ENCODE results near the gene MECR.

The MECR gene

GRCh38 chr1:29256979-29257804 is 26.5 kb upstream of the MECR start:
- no peak for DNase-seq (ENCODE audit: low read depth, low spot score)
- H3K4me3 ChIP-seq (ENCODE audit: low read depth, low read length): peak overlapping the region; percentile 8
- TF ChIP-seq CTCF (IDR thresholded peaks at IDR 0.05; ENCODE audit: insufficient read depth, low read length, missing control alignments): no peak
- ChIA-PET CTCF (interaction anchor here (0.8 to 4.0 kb wide), 4 partner anchors 9 to 1450 kb away, joined by 3 to 17 read pairs (median 4); no protein-coding TSS in a partner anchor), POLR2A (interaction anchor here (0.9 kb wide), 1 partner anchor 33 kb away, joined by 3 read pairs; no protein-coding TSS in a partner anchor)

- no peak for DNase-seq (ENCODE audit: low read depth, low spot score)
- CTCF ChIA-PET: interaction anchor here (0.8 to 4.0 kb wide), 4 partner anchors 8 to 1451 kb away, joined by 3 to 17 read pairs (median 5); no protein-coding TSS in a partner anchor
- H3K4me3 ChIP-seq (ENCODE audit: low read depth, low read length): no peak overlapping the region
- TF ChIP-seq CTCF (IDR thresholded peaks at IDR 0.05; ENCODE audit: insufficient read depth, low read length, missing control alignments): no peak
- POLR2A ChIA-PET: no interaction called here
Observed at GRCh38 chr1:29256394-29256793, 25.7 kb upstream of the MECR start.

GRCh38 chr1:29255134-29255666 is 24.5 kb upstream of the MECR start:
- no peak overlapping the region for H3K4me3 ChIP-seq (ENCODE audit: low read depth, low read length)
- CTCF ChIA-PET: interaction anchor here (1.3 kb wide), 1 partner anchor 10 kb away, joined by 6 read pairs; no protein-coding TSS in a partner anchor
- POLR2A ChIA-PET: no interaction called here
- DNase-seq (ENCODE audit: low read depth, low spot score): no peak
- no peak for TF ChIP-seq CTCF (IDR thresholded peaks at IDR 0.05; ENCODE audit: insufficient read depth, low read length, missing control alignments)

GRCh38 chr1:29254346-29254745 is 23.6 kb upstream of the MECR start:
- no peak for TF ChIP-seq CTCF (IDR thresholded peaks at IDR 0.05; ENCODE audit: insufficient read depth, low read length, missing control alignments)
- no peak for DNase-seq (ENCODE audit: low read depth, low spot score)
- CTCF ChIA-PET: no interaction called here
- H3K4me3 ChIP-seq (ENCODE audit: low read depth, low read length): no peak overlapping the region
- POLR2A ChIA-PET: no interaction called here

- TF ChIP-seq CTCF (IDR thresholded peaks at IDR 0.05; ENCODE audit: insufficient read depth, low read length, missing control alignments): no peak
- DNase-seq (ENCODE audit: low read depth, low spot score): no peak
- ChIA-PET CTCF (interaction anchor here (0.8 to 1.4 kb wide), 4 partner anchors 9 to 1455 kb away, joined by 3 to 4 read pairs (median 3); partner anchors contain the start of gene PTPRU), POLR2A (no interaction called here)
- no peak overlapping the region for H3K4me3 ChIP-seq (ENCODE audit: low read depth, low read length)
Observed at GRCh38 chr1:29253180-29253579, 22.4 kb upstream of the MECR start.

All from AG04449 (cell line).